Measurements from ENCODE around the gene RTP3. TPM values are rescaled to one million over a fixed set of nuclear protein-coding genes. Genes with fewer than 3 reads are reported as not detected.

The RTP3 gene
- total and polyA plus RNA-seq, 2 of the 4 experiments (the other 2 are of a cell fraction): 0.18 to 0.26 TPM

DNA sequence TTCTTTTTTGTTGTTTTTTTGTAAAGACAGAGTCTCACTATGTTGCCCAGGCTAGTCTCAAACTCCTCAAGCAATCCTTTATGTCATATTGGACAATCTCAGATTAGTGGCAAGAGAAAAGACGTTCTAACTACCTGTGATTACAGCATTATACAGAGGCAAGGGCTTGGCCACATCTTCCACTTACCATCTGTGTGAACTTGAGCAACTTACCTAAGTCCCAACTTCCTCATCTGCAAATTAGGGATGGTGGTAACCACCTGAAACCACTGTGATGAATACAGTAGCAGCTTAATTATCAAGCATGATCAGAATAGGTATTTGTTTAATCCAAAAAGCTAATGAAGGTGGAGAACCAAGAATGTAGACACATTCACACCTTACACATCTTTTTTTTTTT lies 52.2 kb downstream of the RTP3 start:
- Histone ChIP-seq H3K18ac (ENCODE audit: low read depth, low read length) (peak overlapping the region; percentile 48; the same call in 1 of the 2 replicates), H3K4me2 (ENCODE audit: low read depth, low read length) (no peak overlapping the region), H2AK5ac (ENCODE audit: low read depth, low read length) (peak overlapping the region; percentile 37), H2BK15ac (ENCODE audit: low read depth, low read length) (peak overlapping the region; percentile 55; the same call in 2 of the 3 replicates), H3K27ac (ENCODE audit: insufficient read depth, low read length) (no peak overlapping the region), H4K20me1 (ENCODE audit: insufficient read depth, low read length) (no peaks in the 10 kb centered on the region), H2AFZ (replicated peaks; ENCODE audit: low read length, poor library complexity) (no peak overlapping the region), H3K14ac (replicated peaks; ENCODE audit: low read depth, low read length) (peak overlapping the region; percentile 30), H4K8ac (ENCODE audit: low read depth in 2 of 2, low read length in 2 of 2) (peak overlapping the region; percentile 32 to 62; a peak in 3 of 4 replicates), H3K9me3 (ENCODE audit: control insufficient read depth, insufficient read depth, low read length) (no peaks in the 10 kb centered on the region; the same call in 1 of the 2 replicates), H3K4ac (ENCODE audit: low read depth, low read length) (peak overlapping the region; percentile 84), H2BK5ac (ENCODE audit: low read depth, low read length, poor library complexity, severe bottlenecking) (peak overlapping the region; percentile 76), H3K27me3 (ENCODE audit: control insufficient read depth, insufficient read depth, low read length) (no peaks in the 10 kb centered on the region), H3K9me1 (ENCODE audit: insufficient read depth, low read length) (peaks cover 20% of the 10 kb centered on the region), H4K91ac (ENCODE audit: insufficient read depth, low read depth, low read length) (peak overlapping the region; percentile 92), H3K4me1 (ENCODE audit: control insufficient read depth, insufficient read depth, low read length) (peaks cover 23% of the 10 kb centered on the region), H3K9ac (ENCODE audit: low read depth, low read length) (no peak overlapping the region), H2BK20ac (ENCODE audit: low read depth, low read length) (peak overlapping the region; percentile 58), H3K4me3 (ENCODE audit: insufficient read depth, low read depth, low read length) (no peak overlapping the region), H3K79me1 (ENCODE audit: low read depth in 1 of 2, low read length in 2 of 2) (peaks cover 0 to 15% of the 10 kb centered on the region in 2 experiments; a peak in 3 of 4 replicates), H4K5ac (ENCODE audit: low read depth, low read length) (peak overlapping the region; percentile 24; the same call in 1 of the 2 replicates), H3K23ac (ENCODE audit: low read depth, low read length) (peak overlapping the region; percentile 62; the same call in 1 of the 2 replicates), H2AK9ac (replicated peaks; ENCODE audit: low read depth, low read length, poor library complexity) (no peak overlapping the region), H3K36me3 (ENCODE audit: control insufficient read depth, insufficient read depth, low read length) (peaks cover 9% of the 10 kb centered on the region), H2BK120ac (ENCODE audit: low read depth, low read length) (peak overlapping the region; percentile 81), H3K56ac (ENCODE audit: extremely low read depth, insufficient read depth, low read length) (no peak overlapping the region)
- no TSS peak for BruUV-seq (replicated peaks)
- POLR2A ChIA-PET (ENCODE audit: unreplicated experiment): no interaction called here
- in situ Hi-C loops (cut with MboI; ENCODE audit: low sequenced_read_pairs): no loop called here
- ATAC-seq (ENCODE audit: low read depth): no peak
- intact Hi-C loops (cut with micrococcal nuclease): no loop called here
- no CpG with 5 or more reads among the region's 1 CpG for WGBS, 2 experiments (ENCODE audit: extremely low coverage in 2 of 2, insufficient read length in 1 of 2)
- CTCF ChIA-PET: no interaction called here
- no peak for DNase-seq
- dilution Hi-C loops (cut with HindIII; ENCODE audit: low sequenced_read_pairs, unreplicated experiment): no loop called here
- TF ChIP-seq NFE2L2 (IDR thresholded peaks at IDR 0.05; ENCODE audit: low read depth, low read length): no peak

Other genes with a start within 250 kb of the RTP3 start
- gene CCR2, start 143.9 kb upstream of the RTP3 start, total RNA-seq (2012; rRNA removed): not detected in 2 replicates
- not detected in 2 replicates for gene CCR2, start 143.9 kb upstream of the RTP3 start, polyA plus RNA-seq (2012; rRNA removed)
- gene CCR5, start 127.0 kb upstream of the RTP3 start, total RNA-seq (2012; rRNA removed): not detected in 2 replicates
- gene CCR5, start 127.0 kb upstream of the RTP3 start, polyA plus RNA-seq (2012; rRNA removed): not detected in 2 replicates
- 0.28 and 0.36 TPM in 2 replicates for gene CCRL2, start 90.7 kb upstream of the RTP3 start, total RNA-seq (2012; rRNA removed)
- gene CCRL2, start 90.7 kb upstream of the RTP3 start, polyA plus RNA-seq (2012; rRNA removed): 0.16 and 0.29 TPM in 2 replicates
- not detected in 2 replicates for gene LTF, start 33.1 kb upstream of the RTP3 start, total RNA-seq (2012; rRNA removed)
- gene LTF, start 33.1 kb upstream of the RTP3 start, polyA plus RNA-seq (2012; rRNA removed): 0.04 TPM in 1 of 2 replicates, not detected in the other
- gene LRRC2, start 68.3 kb downstream of the RTP3 start, total RNA-seq (2012; rRNA removed): 4.1 and 4.7 TPM in 2 replicates
- gene LRRC2, start 68.3 kb downstream of the RTP3 start, polyA plus RNA-seq (2012; rRNA removed): 2.5 and 2.9 TPM in 2 replicates
- not detected in 2 replicates for gene FAM240A, start 114.5 kb downstream of the RTP3 start, total RNA-seq (2012; rRNA removed)
- gene FAM240A, start 114.5 kb downstream of the RTP3 start, polyA plus RNA-seq (2012; rRNA removed): not detected in 2 replicates
- 1.4 and 2.2 TPM in 2 replicates for gene ALS2CL, start 195.7 kb downstream of the RTP3 start, total RNA-seq (2012; rRNA removed)
- gene ALS2CL, start 195.7 kb downstream of the RTP3 start, polyA plus RNA-seq (2012; rRNA removed): 4.6 and 4.8 TPM in 2 replicates
- gene TMIE, start 203.4 kb downstream of the RTP3 start, total RNA-seq (2012; rRNA removed): not detected in 2 replicates
- 0.10 and 0.12 TPM in 2 replicates for gene TMIE, start 203.4 kb downstream of the RTP3 start, polyA plus RNA-seq (2012; rRNA removed)
- not detected in 2 replicates for gene PRSS50, start 219.9 kb downstream of the RTP3 start, total RNA-seq (2012; rRNA removed)
- gene PRSS50, start 219.9 kb downstream of the RTP3 start, polyA plus RNA-seq (2012; rRNA removed): not detected in 2 replicates

All from IMR-90 (cell line).